COLO668 (cell line): Measurements from ENCODE around the gene MACROD1.
A peak's percentile ranks its signal among the peaks of the same experiment; 100 is the strongest.
"Not testable (repeated sequence)": the region's sequence is repeated elsewhere in the genome, so short reads cannot be mapped to it uniquely, and the experiment has no call there.

ENCODE experiments used
- DNase-seq: peaks from one replicate; lab custom pipeline; 2025; ENCODE audit not compliant: unreplicated experiment; lab: John Stamatoyannopoulos, UW

MACROD1 gene

DNA sequence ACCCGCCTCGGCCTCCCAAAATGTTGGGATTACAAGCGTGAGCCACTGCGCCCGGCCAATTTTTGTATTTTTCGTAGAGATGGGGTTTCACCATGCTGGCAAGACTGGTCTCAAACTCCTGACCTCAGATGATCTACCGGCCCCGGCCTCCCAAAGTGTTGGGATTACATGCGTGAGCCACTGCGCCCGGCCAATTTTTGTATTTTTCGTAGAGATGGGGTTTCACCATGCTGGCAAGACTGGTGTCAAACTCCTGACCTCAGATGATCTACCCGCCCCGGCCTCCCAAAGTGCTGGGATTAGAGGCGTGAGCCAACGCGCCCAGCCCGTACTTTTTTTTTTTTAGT is 192.0 kb downstream of the MACROD1 start:
- DNase-seq: not testable (repeated sequence)

DNA sequence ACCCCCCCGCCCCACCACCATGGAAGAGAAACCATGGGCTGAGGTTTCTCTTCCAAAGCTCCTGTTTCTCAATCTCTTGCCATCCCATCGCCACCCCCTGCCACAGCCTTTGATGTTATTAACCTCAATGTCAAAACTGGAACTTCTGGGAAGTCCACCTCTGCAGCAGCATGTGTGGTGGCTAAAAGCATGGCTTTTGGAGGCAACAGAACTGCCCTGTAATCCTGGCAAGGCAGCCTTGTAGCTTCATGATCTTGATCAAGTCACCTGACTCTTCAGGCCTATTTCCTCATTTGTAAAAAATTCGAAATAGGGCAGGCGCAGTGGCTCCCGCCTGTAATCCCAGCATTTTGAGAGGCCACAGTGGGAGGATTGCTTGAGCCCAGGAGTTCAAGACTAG is 195.0 kb downstream of the MACROD1 start:
- no peak for DNase-seq

DNA sequence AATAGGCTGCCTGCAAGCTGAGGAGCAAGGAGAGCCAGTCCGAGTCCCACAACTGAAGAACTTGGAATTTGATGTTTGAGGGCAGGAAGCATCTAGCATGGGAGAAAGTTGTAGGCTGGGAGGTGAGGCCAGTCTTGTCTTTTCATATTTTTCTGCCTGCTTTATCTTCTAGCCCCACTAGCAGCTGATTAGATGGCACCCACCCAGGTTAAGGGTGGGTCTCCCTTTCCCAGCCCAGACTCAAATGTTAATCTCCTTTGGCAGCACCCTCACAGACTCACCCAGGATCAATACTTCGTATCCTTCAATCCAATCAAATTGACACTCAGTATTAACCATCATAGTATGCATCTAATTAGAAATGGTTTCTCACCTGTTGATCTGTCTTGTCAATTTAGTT is 196.5 kb downstream of the MACROD1 start:
- no peak for DNase-seq

DNA sequence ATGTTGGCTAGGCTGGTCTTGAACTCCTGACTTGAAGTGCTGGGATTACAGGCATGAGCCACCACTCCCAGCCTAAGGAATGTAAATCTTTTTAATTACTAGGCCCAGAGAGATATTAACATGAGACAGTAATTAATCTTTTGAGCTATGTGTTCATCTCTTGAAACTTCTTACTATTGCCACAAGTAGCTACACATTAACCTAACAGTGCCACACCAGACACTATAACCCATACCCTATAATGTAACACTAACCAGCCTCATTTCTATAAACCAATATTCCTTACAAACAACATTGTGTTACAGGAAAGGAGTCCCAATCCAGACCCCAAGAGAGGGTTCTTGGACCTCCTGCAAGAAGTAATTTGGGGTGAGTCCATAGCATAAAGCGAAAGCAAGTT is 199.5 kb downstream of the MACROD1 start:
- DNase-seq: no peak

DNA sequence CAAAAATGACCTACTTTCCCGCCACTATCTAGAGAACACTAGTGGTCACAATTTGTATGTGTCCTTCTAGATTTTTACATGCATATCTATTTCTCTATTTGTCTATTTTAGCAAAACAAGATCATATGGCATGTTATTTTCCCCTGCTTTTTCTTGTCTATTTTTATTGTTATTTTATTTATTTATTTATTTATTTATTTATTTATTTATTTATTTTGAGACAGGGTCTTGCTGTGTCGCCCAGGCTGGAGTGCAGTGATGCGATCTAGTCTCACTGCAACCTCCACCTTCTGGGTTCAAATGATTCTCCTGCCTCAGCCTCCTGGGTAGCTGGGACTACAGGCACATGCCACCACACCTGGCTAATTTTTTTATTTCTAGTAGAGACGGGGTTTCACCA is 202.0 kb downstream of the MACROD1 start:
- not testable (repeated sequence) for DNase-seq

DNA sequence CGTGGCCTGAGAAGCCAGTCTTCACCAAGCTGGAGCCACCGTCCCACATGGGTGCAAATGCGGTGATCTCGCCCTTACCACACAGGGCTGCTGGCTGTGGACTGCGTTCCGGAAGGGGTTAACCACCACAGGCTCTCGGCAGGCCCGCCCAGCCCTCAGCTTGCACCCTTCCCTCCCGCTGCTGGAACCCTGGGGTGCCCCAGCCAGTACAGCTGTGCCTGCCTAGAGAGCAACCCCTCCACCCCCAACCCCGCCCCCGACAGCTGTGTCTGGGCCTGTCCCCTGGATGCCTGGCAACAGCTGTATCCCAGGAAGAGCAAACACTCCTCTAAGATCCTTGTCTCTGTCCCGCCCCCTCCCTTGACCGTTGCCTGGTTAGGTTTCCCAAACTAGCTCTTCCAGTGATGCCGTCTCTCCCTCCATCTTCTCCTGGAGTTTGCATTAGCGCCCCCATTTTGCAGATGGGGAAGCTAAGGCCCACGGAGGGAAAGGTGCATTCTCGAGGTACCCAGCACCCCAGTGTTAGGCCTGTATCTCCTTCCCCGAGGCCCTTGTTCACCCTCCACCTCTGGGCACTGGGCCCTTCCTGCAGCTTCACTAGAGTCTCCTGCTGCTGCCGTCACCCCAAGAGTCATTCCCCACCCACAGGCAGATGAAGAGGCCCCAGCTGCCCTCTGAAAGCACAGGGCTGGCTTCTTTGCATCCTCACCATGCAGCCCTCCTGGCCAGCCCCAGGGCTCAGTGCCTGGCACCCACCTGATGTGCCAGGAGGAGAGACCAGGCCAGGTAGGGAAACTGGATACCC is 204.1 kb downstream of the MACROD1 start:
- DNase-seq: peak; percentile 89

DNA sequence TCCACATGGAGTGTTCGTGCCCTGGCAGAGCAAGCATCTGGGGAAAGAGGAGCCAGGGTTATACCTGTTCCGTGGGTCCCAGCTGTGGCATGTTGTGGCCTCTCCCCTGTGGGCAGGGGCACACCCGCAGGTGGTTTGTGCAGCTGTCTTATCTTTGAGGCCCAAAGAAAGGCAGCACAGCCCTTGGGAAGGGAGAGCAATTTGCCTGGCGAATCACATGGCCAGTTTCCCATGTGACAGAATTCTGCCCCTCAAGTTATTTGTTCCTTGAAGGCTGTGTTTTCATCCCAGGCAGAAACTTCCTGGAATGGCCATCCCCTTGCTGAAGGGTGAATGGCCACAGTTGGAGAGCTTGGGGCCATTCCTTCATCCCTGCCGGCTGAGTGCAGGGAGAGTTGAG is 207.9 kb downstream of the MACROD1 start:
- no peak for DNase-seq

DNA sequence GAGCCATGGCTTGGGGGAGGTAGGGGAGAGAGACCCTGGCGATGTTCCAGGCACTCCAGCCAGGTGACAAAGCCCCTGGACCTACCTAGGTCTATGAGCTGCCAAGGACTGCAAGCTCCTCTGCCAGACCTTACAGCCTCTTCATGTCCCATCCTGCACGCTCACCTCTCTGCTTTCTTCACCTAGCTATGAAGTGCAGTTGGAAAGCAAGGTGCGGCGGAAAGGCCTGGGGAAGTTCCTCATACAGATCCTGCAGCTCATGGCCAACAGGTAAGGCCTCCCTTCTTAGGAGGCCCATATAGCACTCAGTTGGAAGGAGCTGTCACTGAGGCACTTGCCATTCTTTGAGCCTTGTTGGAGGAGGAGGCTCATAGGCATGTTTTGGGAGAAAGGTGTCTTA is 213.3 kb downstream of the MACROD1 start:
- DNase-seq: no peak

DNA sequence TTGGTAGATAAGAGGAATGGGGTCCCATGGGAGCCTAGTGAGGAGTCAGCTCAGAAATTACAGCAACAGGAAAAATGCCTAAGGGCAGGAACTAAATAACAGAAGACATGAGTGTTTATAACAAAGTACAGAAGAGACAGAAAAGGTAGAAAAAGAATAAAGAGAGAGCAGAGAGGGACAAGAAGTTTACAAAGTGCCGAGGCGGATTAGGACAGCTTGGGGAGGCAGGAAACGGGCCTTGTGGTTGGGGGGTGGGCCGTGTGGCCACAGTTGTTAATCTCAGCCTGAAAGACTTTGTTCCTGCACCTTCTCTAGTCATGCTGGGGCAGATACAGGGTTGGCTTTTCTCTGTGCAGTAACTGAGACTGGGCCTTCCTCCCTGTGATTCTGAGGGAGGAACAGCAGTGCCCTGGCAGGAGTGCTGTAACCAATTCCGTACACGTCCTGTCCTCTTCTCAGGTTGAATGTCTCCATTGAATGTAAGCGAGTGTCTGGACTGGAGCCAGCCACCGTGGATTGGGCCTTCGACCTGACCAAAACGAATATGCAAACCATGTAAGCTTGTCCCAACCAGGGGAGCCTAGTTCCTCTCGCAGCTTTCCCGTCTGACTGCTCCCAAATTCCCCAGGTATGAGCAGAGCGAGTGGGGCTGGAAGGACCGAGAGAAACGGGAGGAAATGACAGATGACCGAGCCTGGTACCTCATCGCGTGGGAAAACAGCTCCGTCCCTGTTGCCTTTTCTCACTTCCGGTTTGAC is 214.0 kb downstream of the MACROD1 start:
- no peak for DNase-seq
